B cell (primary cell): Measurements from ENCODE around the gene UTP3. TPM values are rescaled to one million over a fixed set of nuclear protein-coding genes. Genes with fewer than 3 reads are reported as not detected.
"Not testable (repeated sequence)": the region's sequence is repeated elsewhere in the genome, so short reads cannot be mapped to it uniquely, and the experiment has no call there.

ENCODE experiments used
- ATAC-seq: fragments of 200-7000 bp; cut with Tn5 transposase; one replicate; pipeline ENCODE4 v1.10.0; 2021; ENCODE audit warnings: low read depth, mild to moderate bottlenecking, moderate number of reproducible peaks, moderate library complexity
- CTCF ChIA-PET: fragments of 350-600 bp; sonication (Branson Sonifier 250); formaldehyde crosslinking; loops from one replicate; lab custom pipeline; 2021; ENCODE audit warnings: antibody characterized with exemption, inconsistent platforms; lab: Charles Lee
- POLR2A ChIA-PET: fragments of 350-600 bp; sonication (Branson Sonifier 250); formaldehyde crosslinking; loops from one replicate; lab custom pipeline; 2021; ENCODE audit warnings: antibody characterized with exemption; lab: Charles Lee
- DNase-seq: peaks from one replicate; pipeline ENCODE4 v3.0.0; 2013
- H2AFZ ChIP-seq: 2 replicates; pipeline ENCODE4 v1.6.1; 2012; ENCODE audit warnings: mild to moderate bottlenecking, low read depth, low read length; ENCODE audit not compliant: insufficient read depth, poor library complexity, severe bottlenecking
- H3K27ac ChIP-seq, 2 donors: 1 replicate in 1 of 2; 2 replicates in 1 of 2; pipeline ENCODE4 v1.5.1; 2012 to 2013; ENCODE audit warnings: low read length in 2 of 2, mild to moderate bottlenecking in 2 of 2, moderate library complexity in 1 of 2
- H3K27me3 ChIP-seq, 4 experiments: fragments of 200-600 bp in 1 of 4; sonication (generic) in 1 of 4; replicated peaks in 1 of 4; 1 replicate in 2 of 4; 2 replicates in 2 of 4; pipeline versions ENCODE4 v1.6.1 to v1.7.0; 2013 to 2016; ENCODE audit warnings: low read length in 3 of 4, mild to moderate bottlenecking in 2 of 4, mixed read lengths in 1 of 4, moderate library complexity in 1 of 4; ENCODE audit not compliant: insufficient read depth in 4 of 4, control insufficient read depth in 3 of 4; ENCODE audit errors: control extremely low read depth in 1 of 4
- H3K36me3 ChIP-seq, 2 experiments: replicated peaks in 1 of 2; 1 replicate in 1 of 2; 2 replicates in 1 of 2; pipeline versions ENCODE4 v1.6.1 to v1.7.1; 2013; ENCODE audit warnings: low read length in 1 of 2; ENCODE audit not compliant: insufficient read depth in 2 of 2, control insufficient read depth in 1 of 2; ENCODE audit errors: control extremely low read depth in 1 of 2, extremely low read depth in 1 of 2
- H3K4me1 ChIP-seq, 2 donors: fragments of 200-600 bp in 1 of 2; sonication (generic) in 1 of 2; 1 replicate in 1 of 2; 2 replicates in 1 of 2; pipeline versions ENCODE4 v1.5.1 to v1.6.1; 2013 to 2017; ENCODE audit warnings: low read length in 2 of 2; ENCODE audit not compliant: control insufficient read depth in 2 of 2, insufficient read depth in 2 of 2
- H3K4me2 ChIP-seq: replicated peaks from 2 replicates; pipeline ENCODE3; 2012; ENCODE audit warnings: mild to moderate bottlenecking, low read depth, low read length; ENCODE audit not compliant: poor library complexity, severe bottlenecking
- H3K4me3 ChIP-seq, 5 experiments: fragments of 200-600 bp in 1 of 5; sonication (generic) in 1 of 5; 1 replicate in 3 of 5; 2 replicates in 2 of 5; pipeline versions ENCODE4 v1.5.1 to v1.7.0; 2011 to 2016; ENCODE audit warnings: low read length in 4 of 5, mild to moderate bottlenecking in 4 of 5, low read depth in 2 of 5, control low read depth in 1 of 5, moderate library complexity in 1 of 5; ENCODE audit not compliant: insufficient read depth in 1 of 5; ENCODE audit errors: control extremely low read depth in 1 of 5, extremely low read depth in 1 of 5
- H3K79me2 ChIP-seq: fragments of 200-600 bp; sonication (generic); one replicate; pipeline ENCODE4 v1.6.0; 2016; ENCODE audit warnings: low read length; ENCODE audit not compliant: control insufficient read depth, insufficient read depth
- H3K9ac ChIP-seq: fragments of 200-600 bp; sonication (generic); 2 replicates; pipeline ENCODE4 v1.6.1; 2017; ENCODE audit warnings: mild to moderate bottlenecking, low read length, moderate library complexity
- H3K9me3 ChIP-seq, 3 donors: one replicate each; pipeline versions ENCODE4 v1.6.1 to v1.7.1; 2013; ENCODE audit warnings: low read length in 2 of 3; ENCODE audit not compliant: control insufficient read depth in 2 of 3, insufficient read depth in 1 of 3; ENCODE audit errors: control extremely low read depth in 1 of 3
- H4K20me1 ChIP-seq: 2 replicates; pipeline ENCODE4 v1.6.0; 2012; ENCODE audit warnings: mild to moderate bottlenecking, low read length; ENCODE audit not compliant: insufficient read depth, control insufficient read depth, poor library complexity, severe bottlenecking
- H3K27ac Mint-ChIP-seq: one replicate; pipeline ENCODE4 v1.8.0; 2021; ENCODE audit warnings: mixed read lengths
- H3K27me3 Mint-ChIP-seq: one replicate; pipeline ENCODE4 v1.8.0; 2021; ENCODE audit warnings: mixed read lengths
- H3K4me1 Mint-ChIP-seq: one replicate; pipeline ENCODE4 v1.8.0; 2021; ENCODE audit warnings: mixed read lengths
- H3K4me3 Mint-ChIP-seq: one replicate; pipeline ENCODE4 v1.8.0; 2021; ENCODE audit warnings: mixed read lengths
- H3K9me3 Mint-ChIP-seq: one replicate; pipeline ENCODE4 v1.8.0; 2022; ENCODE audit warnings: mixed read lengths; ENCODE audit not compliant: insufficient read depth
- EZH2 ChIP-seq: IDR thresholded peaks from 2 replicates; pipeline ENCODE4 v1.6.1; 2012; ENCODE audit warnings: borderline replicate concordance, low read depth, mild to moderate bottlenecking, moderate library complexity, low read length; ENCODE audit not compliant: insufficient read depth, poor library complexity, severe bottlenecking
- WGBS: methylation state at CpG from one replicate; pipeline ENCODE4 v1.1.5; 2013; ENCODE audit warnings: missing lambda C conversion rate; ENCODE audit not compliant: insufficient coverage; 5-methylcytosine and 5-hydroxymethylcytosine counted together
- intact Hi-C: fragments of 100-400 bp; cut with micrococcal nuclease; formaldehyde crosslinking; loops from one replicate; pipeline ENCODE4 v1.10.0; 2022
- polyA plus RNA-seq: library from polyadenylated mRNA; depleted of rRNA; stranded (reverse); fragments of >200 nt; gene quantifications from 2 replicates; pipeline ENCODE4 v1.2.3, GENCODE V29; 2012
- total RNA-seq, 2 donors: library from RNA; stranded (reverse); fragments of 120-200 nt in 1 of 2; gene quantifications; 1 replicate in 1 of 2; 2 replicates in 1 of 2; pipeline versions ENCODE4 v1.2.3 to v1.2.4, GENCODE V29; 2013 to 2022
- TF ChIP-seq, protein P1 (sequence below): fragments of 200-600 bp; IDR thresholded peaks from one replicate; pipeline ENCODE4 v1.8.0; 2022; ENCODE audit warnings: antibody characterized with exemption, mild to moderate bottlenecking

UTP3 gene
- total and polyA plus RNA-seq, 2 donors (not counting 1 experiment from before 2014, with no cell fraction given), result 6.2 to 42.2 TPM

DNA sequence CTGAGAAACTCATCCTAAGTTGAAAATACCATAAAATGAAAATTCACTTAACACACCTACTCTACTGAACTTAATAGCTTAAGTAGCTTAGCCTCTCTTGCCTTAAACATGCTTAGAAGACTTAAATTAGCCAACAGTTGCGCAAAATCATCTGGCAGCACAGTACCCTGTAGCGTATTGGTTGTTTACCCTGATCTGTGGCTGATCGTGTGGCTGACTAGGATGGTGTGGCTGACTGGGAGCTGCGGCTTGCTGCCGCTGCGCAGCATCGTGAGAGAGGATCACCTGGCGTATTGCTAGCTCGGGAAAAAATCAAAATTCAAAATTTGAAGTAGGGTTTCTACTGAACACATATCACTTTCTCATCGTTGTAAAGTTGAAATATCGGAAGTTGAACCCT is 39.8 kb downstream of the UTP3 start:
- no peaks in the 10 kb centered on the region for H3K36me3 ChIP-seq
- H3K4me1 Mint-ChIP-seq, result peaks cover 15% of the 10 kb centered on the region
- H3K4me3 ChIP-seq, result no peak overlapping the region
- H3K27ac ChIP-seq, result no peak overlapping the region
- H3K4me2 ChIP-seq, result no peak overlapping the region
- H3K27me3 ChIP-seq, result no peaks in the 10 kb centered on the region
- H3K79me2 ChIP-seq, result peaks cover 84% of the 10 kb centered on the region
- H3K9me3 ChIP-seq, result no peaks in the 10 kb centered on the region
- H2AFZ ChIP-seq, result no peak overlapping the region
- no peaks in the 10 kb centered on the region for H3K9me3 Mint-ChIP-seq
- intact Hi-C loops, result no loop called here
- 100% methylated on average over 4 of the region's 11 CpGs for WGBS
- ChIA-PET POLR2A (no interaction called here), CTCF (interaction anchor here (0.7 to 1.7 kb wide), 2 partner anchors 13 to 218 kb away, joined by 3 to 7 read pairs; no protein-coding TSS in a partner anchor)
- no peaks in the 10 kb centered on the region for H4K20me1 ChIP-seq
- H3K27ac Mint-ChIP-seq, result no peak overlapping the region
- DNase-seq (no peak), ATAC-seq (no peak)
- H3K4me3 Mint-ChIP-seq, result no peak overlapping the region
- no peak for TF ChIP-seq EZH2
- TF ChIP-seq, protein P1, sequence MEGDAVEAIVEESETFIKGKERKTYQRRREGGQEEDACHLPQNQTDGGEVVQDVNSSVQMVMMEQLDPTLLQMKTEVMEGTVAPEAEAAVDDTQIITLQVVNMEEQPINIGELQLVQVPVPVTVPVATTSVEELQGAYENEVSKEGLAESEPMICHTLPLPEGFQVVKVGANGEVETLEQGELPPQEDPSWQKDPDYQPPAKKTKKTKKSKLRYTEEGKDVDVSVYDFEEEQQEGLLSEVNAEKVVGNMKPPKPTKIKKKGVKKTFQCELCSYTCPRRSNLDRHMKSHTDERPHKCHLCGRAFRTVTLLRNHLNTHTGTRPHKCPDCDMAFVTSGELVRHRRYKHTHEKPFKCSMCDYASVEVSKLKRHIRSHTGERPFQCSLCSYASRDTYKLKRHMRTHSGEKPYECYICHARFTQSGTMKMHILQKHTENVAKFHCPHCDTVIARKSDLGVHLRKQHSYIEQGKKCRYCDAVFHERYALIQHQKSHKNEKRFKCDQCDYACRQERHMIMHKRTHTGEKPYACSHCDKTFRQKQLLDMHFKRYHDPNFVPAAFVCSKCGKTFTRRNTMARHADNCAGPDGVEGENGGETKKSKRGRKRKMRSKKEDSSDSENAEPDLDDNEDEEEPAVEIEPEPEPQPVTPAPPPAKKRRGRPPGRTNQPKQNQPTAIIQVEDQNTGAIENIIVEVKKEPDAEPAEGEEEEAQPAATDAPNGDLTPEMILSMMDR, result no peak
- H3K27me3 Mint-ChIP-seq, result no peaks in the 10 kb centered on the region
- H3K4me1 ChIP-seq, result peaks cover 0 to 3% of the 10 kb centered on the region in 2 donors
- no peak overlapping the region for H3K9ac ChIP-seq

DNA sequence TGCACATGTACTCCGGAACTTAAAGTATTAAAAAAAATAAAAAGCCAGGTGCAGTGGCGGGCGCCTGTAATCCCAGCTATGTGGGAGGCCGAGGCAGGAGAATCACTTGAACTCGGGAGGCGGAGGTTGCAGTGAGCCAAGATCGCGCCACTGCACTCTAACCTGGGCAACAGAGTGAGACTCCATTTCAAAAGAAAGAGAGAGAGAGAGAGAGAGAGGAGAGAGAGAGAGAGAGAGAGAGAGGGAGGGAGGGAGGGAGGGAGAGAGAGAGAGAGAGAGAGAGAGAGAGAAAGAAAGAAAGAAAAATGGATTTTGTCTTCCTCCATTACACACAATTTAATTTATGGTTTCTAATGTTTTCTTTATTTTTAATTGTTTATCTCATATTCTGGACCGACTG is 44.5 kb downstream of the UTP3 start:
- H3K4me2 ChIP-seq, H3K36me3 ChIP-seq, H3K9me3 ChIP-seq, DNase-seq, H3K9ac ChIP-seq, H2AFZ ChIP-seq, H3K4me3 Mint-ChIP-seq, H3K9me3 Mint-ChIP-seq, H3K4me3 ChIP-seq, H3K27me3 Mint-ChIP-seq, H3K27me3 ChIP-seq, H4K20me1 ChIP-seq, ATAC-seq: not testable (repeated sequence)
- intact Hi-C loops, result loop anchor here (5.0 to 10.0 kb wide), 4 partner anchors 39 to 262 kb away; partner anchors contain the start of genes DCK, GRSF1 and MOB1B
- peaks cover 67% of the 10 kb centered on the region for H3K79me2 ChIP-seq
- WGBS, result no CpG with 5 or more reads among the region's 9 CpGs
- Mint-ChIP-seq H3K27ac (peak overlapping the region; percentile 77), H3K4me1 (peaks cover 45% of the 10 kb centered on the region)
- peaks cover 43 to 45% of the 10 kb centered on the region in 2 donors for H3K4me1 ChIP-seq
- H3K27ac ChIP-seq, result peak overlapping the region in 1 of 2 donors; percentile 50
- CTCF ChIA-PET, result interaction anchor here (1.6 to 4.5 kb wide), 2 partner anchors 10 to 28 kb away, joined by 5 to 47 read pairs; no protein-coding TSS in a partner anchor
- POLR2A ChIA-PET, result interaction anchor here (3.7 kb wide), 1 partner anchor 28 kb away, joined by 29 read pairs; no protein-coding TSS in a partner anchor
